ENCODE data around the gene FAM186B.

The FAM186B gene

GRCh38 chr12:49643135-49643534, 37.7 kb upstream of the FAM186B start:
- Histone ChIP-seq H3K4me2 (ENCODE audit: low read length) (no peak overlapping the region), H3K27me3 (ENCODE audit: insufficient read depth, low read length) (no peaks in the 10 kb centered on the region; the same call in 1 of the 2 replicates), H3K9ac (ENCODE audit: low read length) (no peak overlapping the region), H3K27ac (ENCODE audit: low read depth, low read length, poor library complexity, severe bottlenecking) (no peak overlapping the region), H3K79me2 (ENCODE audit: insufficient read depth, low read length) (no peaks in the 10 kb centered on the region), H3F3A (ENCODE audit: insufficient read depth, low read length) (no peaks in the 10 kb centered on the region), H2AFZ (ENCODE audit: low read length) (no peak overlapping the region), H3K9me3 (ENCODE audit: low read length) (no peaks in the 10 kb centered on the region), H3K4me3 (ENCODE audit: low read depth, low read length, poor library complexity, severe bottlenecking) (no peak overlapping the region), H3K36me3 (ENCODE audit: insufficient read depth, low read length) (no peaks in the 10 kb centered on the region), H3K4me1 (ENCODE audit: insufficient read depth, low read length, severe bottlenecking) (no peaks in the 10 kb centered on the region), H4K20me1 (ENCODE audit: insufficient read depth, low read length) (no peaks in the 10 kb centered on the region), H3K9me2 (ENCODE audit: low read depth, low read length) (no peaks in the 10 kb centered on the region)
- TF ChIP-seq, protein P1, sequence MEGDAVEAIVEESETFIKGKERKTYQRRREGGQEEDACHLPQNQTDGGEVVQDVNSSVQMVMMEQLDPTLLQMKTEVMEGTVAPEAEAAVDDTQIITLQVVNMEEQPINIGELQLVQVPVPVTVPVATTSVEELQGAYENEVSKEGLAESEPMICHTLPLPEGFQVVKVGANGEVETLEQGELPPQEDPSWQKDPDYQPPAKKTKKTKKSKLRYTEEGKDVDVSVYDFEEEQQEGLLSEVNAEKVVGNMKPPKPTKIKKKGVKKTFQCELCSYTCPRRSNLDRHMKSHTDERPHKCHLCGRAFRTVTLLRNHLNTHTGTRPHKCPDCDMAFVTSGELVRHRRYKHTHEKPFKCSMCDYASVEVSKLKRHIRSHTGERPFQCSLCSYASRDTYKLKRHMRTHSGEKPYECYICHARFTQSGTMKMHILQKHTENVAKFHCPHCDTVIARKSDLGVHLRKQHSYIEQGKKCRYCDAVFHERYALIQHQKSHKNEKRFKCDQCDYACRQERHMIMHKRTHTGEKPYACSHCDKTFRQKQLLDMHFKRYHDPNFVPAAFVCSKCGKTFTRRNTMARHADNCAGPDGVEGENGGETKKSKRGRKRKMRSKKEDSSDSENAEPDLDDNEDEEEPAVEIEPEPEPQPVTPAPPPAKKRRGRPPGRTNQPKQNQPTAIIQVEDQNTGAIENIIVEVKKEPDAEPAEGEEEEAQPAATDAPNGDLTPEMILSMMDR (IDR thresholded peaks at IDR 0.05; ENCODE audit: low read length), result no peak
- no peak for TF ChIP-seq EZH2 (IDR thresholded peaks at IDR 0.05; ENCODE audit: borderline replicate concordance, low read length)

DNA sequence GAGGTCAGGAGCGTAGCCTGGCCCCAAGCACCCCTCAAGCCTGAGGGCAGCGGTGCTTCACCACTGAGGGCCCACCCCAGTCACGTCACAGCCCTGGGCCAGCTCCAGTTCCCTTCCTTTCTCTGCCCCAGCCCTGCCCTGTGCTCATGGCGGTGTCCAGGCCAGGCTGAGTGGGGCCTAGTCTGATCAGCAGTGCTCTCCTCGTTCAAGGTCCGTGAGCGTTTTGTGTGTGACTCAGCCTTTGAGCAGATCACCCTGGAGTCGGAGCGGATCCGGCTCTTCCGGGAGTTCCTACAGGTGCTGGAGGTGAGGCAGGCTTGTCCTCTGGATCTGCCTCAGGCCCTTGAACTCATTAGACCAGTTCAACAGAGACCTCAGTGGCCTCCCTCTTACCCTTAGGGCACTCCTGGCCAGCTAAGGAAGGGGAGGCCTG, 36.9 kb upstream of the FAM186B start:
- no peaks in the 10 kb centered on the region for H4K20me1 ChIP-seq (ENCODE audit: insufficient read depth, low read length)
- H3K4me1 ChIP-seq (ENCODE audit: insufficient read depth, low read length, severe bottlenecking), result peaks cover under 1% of the 10 kb centered on the region
- H3K36me3 ChIP-seq (ENCODE audit: insufficient read depth, low read length), result no peaks in the 10 kb centered on the region
- H2AFZ ChIP-seq (ENCODE audit: low read length), result no peak overlapping the region
- H3K9me3 ChIP-seq (ENCODE audit: low read length), result no peaks in the 10 kb centered on the region
- no peak for TF ChIP-seq EZH2 (IDR thresholded peaks at IDR 0.05; ENCODE audit: borderline replicate concordance, low read length)
- TF ChIP-seq, protein P1 (IDR thresholded peaks at IDR 0.05; ENCODE audit: low read length), result no peak
- H3K79me2 ChIP-seq (ENCODE audit: insufficient read depth, low read length), result no peaks in the 10 kb centered on the region
- no peaks in the 10 kb centered on the region; the same call in 1 of the 2 replicates for H3K27me3 ChIP-seq (ENCODE audit: insufficient read depth, low read length)
- no peaks in the 10 kb centered on the region for H3K9me2 ChIP-seq (ENCODE audit: low read depth, low read length)
- H3K4me2 ChIP-seq (ENCODE audit: low read length), result no peak overlapping the region
- H3F3A ChIP-seq (ENCODE audit: insufficient read depth, low read length), result no peaks in the 10 kb centered on the region
- no peak overlapping the region for H3K4me3 ChIP-seq (ENCODE audit: low read depth, low read length, poor library complexity, severe bottlenecking)
- H3K9ac ChIP-seq (ENCODE audit: low read length), result no peak overlapping the region
- no peak overlapping the region for H3K27ac ChIP-seq (ENCODE audit: low read depth, low read length, poor library complexity, severe bottlenecking)

- Histone ChIP-seq H3K79me2 (ENCODE audit: insufficient read depth, low read length) (no peaks in the 10 kb centered on the region), H3K9me3 (ENCODE audit: low read length) (no peaks in the 10 kb centered on the region), H2AFZ (ENCODE audit: low read length) (no peak overlapping the region), H3F3A (ENCODE audit: insufficient read depth, low read length) (no peaks in the 10 kb centered on the region), H3K4me1 (ENCODE audit: insufficient read depth, low read length, severe bottlenecking) (peaks cover 6% of the 10 kb centered on the region), H4K20me1 (ENCODE audit: insufficient read depth, low read length) (no peaks in the 10 kb centered on the region), H3K9me2 (ENCODE audit: low read depth, low read length) (no peaks in the 10 kb centered on the region), H3K27me3 (ENCODE audit: insufficient read depth, low read length) (no peaks in the 10 kb centered on the region; the same call in 1 of the 2 replicates), H3K4me2 (ENCODE audit: low read length) (no peak overlapping the region), H3K4me3 (ENCODE audit: low read depth, low read length, poor library complexity, severe bottlenecking) (no peak overlapping the region), H3K27ac (ENCODE audit: low read depth, low read length, poor library complexity, severe bottlenecking) (no peak overlapping the region), H3K9ac (ENCODE audit: low read length) (no peak overlapping the region), H3K36me3 (ENCODE audit: insufficient read depth, low read length) (no peaks in the 10 kb centered on the region)
- TF ChIP-seq EZH2 (IDR thresholded peaks at IDR 0.05; ENCODE audit: borderline replicate concordance, low read length), result no peak
- TF ChIP-seq, protein P1 (IDR thresholded peaks at IDR 0.05; ENCODE audit: low read length), result no peak
These were observed 36.4 kb upstream of the FAM186B start for GRCh38 chr12:49641748-49642369.
